ENCODE measurements around the gene PRKAG2. TPM values are rescaled to one million over a fixed set of nuclear protein-coding genes. Genes with fewer than 3 reads are reported as not detected.

The PRKAG2 gene
- total RNA-seq, 1 experiment from 2014 or later, result 9.4 TPM

GRCh38 chr7:151591866-151592265, 285.0 kb downstream of the PRKAG2 start:
- DNase-seq (ENCODE audit: low read depth), result no peak

DNA sequence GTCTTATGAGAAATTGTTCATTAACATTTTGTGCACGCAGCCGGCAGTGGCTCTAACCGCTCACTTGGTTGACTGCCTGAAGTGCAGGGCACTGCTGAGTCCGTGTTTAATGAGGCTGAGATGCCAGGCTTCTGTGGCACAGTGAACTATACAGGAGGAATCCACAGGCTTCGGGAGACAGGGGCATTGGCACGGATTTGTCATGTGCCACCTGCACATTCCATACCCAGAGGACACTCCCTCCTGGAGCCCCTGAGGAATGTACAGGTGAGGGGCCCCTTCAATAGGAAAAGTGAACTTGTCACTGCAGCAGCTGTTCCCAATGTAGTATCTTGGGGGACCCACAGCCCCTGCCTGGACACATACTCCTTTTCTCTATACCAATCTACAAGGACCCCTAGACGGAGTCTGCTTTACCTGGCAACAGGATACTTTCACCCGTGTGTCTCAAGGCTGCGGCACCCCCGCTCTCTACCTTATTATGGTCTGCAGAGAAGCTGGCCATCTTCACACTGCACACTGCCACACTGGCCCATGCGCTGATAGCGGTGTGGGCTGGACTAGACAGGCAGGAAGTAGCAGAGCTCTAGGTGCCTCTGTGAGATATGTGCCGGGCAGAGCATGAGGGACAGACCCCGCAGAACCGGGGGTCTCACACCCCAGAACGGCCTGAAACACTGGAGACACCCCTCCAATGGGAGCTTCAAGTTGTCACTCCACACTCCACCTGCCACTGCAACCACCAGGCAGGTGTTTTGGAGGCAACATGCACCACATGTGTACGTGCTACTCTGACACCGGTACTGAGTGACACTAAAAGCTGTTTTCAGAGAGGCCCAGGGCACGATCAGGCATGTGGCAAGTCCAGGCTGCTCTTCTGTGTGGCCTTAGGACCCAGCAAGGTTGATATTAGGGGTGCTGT, 285.8 kb downstream of the PRKAG2 start:
- no peak for DNase-seq (ENCODE audit: low read depth)

DNA sequence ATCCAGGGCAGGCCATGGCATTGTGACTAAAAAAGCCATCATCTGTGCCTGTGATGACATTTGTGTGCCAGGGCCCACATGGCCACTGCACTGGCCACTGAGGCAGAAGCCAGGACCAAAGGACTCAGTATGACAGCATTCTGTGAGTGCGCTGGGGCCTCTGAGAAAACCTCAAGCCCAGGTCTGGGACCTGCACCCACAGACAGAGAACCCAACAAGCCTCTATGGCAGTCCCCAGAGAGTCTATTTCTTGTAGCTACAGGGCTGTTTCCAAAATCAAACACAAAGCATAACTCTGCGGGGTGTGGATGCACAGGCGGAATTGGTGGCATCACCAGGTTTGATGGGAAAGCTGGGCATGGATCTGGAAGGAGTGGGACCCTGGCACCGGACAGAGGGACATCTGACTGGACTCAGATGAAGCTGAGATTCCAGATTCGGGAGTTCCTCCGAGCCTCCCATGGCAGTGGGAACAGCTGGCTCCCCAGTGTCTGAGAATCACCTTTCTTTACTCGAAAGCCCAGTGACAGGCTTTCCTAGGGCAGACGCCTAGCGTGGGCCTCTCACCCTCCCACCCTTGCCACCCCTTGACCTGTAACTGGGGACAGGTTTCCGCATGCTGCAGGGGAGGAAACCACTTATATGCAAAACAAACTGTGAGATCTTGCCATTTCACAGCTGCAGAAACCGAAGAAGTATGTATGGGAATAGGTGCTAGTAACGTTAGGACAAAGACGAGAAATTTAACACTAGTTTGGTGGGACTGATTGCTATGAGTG, 286.7 kb downstream of the PRKAG2 start:
- no peak for DNase-seq (ENCODE audit: low read depth)

DNA sequence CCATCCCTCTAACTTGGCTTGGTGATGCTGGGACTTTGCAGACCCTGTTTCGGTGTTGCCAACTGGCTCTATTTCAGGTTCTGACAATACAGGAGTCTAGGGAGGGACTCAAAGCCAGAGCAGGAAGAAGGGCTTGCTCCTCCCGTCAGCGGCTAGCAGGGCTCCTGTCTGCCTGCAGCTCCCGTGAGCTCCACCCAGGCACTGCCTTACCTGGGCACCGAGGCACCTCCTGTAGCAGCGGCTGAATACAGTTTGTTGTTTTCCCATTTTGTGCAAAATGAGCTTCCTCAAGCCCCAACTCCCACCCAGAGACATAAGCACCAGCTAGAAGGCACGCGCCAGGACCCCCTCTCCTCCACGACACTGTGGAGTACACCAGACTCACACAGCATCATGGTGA, 287.9 kb downstream of the PRKAG2 start:
- no peak for DNase-seq (ENCODE audit: low read depth)

- DNase-seq (ENCODE audit: low read depth), result no peak
Observed at GRCh38 chr7:151586531-151587260, 290.2 kb downstream of the PRKAG2 start.

DNA sequence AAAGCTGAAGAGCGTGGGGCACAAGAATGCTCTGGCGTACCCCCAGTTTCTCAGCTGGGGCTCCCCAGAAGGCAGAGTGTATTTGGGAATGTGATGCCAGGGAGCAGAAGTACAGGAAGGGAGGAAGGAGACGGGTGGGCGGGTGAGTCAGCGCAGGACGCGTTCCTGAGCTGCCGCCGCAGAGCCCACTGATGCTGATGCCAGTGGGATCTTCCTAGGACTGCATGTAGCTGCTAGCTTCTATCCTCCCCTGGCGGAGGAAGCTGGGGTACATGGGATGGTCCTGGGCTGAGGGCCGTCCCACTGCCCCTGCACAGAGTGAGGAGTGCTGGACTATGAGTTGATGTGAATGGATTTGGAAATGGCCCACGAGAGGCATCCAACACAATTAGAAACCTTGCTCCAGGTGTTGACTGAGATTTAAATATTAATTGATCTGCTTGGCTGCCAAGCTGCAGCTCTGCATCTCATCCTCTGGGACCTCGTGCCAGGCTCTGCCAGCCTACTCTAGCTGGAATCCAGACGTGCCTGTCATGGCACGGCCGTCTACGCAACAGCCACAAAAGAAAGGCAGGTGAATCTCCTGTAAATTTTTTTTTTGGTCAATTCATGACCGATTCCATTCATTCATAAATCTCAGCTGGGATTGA, 291.0 kb downstream of the PRKAG2 start:
- DNase-seq (ENCODE audit: low read depth), result no peak

DNA sequence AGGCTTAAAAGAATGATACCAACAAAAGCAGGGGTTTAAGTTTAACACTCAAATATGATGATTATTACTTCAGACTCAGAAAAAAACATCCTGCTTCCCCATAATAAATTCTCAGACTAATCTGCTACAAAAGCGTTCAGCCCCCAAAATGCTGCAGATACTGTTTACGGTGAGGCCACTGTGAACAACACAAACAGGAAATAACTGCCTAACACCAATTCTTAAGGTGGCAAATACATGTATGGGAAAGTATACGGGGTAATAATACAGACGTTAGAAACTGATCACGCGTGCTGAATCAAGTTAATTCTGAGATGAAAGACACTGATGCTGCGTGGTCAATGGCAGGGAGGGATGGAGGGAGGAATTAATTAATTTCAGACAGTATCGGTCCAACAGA, 295.2 kb downstream of the PRKAG2 start:
- no peak for DNase-seq (ENCODE audit: low read depth)

- DNase-seq (ENCODE audit: low read depth), result peak; percentile 26
Observed at GRCh38 chr7:151579644-151580043, 297.3 kb downstream of the PRKAG2 start.

DNA sequence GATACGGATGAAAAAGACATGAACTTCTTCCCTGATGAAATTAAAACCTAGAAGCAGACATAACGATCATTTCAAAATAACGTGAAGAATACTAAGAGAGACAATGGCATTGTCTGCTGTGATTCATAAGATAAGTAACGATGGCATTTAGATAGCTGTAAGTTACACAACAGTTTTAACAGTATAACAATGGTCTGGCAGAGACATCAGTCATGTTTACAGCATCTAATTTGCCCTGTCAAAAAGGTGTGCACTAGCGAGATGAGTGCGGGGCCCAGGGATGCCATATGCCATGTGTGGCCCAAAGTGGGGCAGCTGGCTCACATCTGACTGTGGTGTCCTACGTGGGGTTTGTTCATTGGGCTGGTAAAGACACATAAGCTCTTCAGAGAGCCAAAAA, 301.5 kb downstream of the PRKAG2 start:
- DNase-seq (ENCODE audit: low read depth), result no peak

DNA sequence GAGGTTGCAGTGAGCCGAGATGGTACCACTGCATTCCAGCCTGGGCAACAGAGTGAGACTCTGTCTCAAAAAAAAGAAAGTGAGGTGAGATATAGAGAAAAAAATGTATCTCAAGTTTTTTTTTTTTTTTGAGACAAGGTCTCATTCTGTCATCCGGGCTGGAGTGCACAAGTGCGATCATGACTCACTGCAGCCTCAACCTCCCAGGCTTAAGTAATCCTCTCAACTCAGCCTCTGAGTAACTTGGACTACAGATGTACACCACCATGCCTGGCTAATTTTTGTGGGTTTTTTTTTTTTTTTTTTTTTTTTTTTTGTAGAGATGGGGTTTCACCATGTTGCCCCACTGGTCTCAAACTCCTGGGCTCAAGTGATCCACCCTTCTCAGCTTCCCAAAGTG, 303.9 kb downstream of the PRKAG2 start:
- peak; percentile 88 for DNase-seq (ENCODE audit: low read depth)

GRCh38 chr7:151572136-151572535, 304.8 kb downstream of the PRKAG2 start:
- no peak for DNase-seq (ENCODE audit: low read depth)

DNA sequence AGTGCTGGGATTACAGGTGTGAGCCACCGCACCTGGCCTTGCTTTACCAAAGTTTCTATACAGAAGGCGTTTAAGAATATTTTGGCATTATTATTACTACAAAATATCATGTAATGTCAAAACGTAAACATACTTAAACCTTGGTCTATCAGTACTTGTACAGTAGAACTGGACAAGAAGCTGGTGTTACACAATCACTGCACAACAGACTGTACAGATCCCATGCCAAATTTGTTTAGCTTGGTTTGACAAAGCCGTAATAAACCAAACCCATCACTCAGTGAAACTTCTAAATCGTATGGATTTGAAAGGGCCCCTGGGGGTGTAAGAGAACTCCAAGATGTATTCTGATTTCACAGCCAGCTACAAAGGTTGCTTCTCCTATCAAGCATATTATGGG, 305.4 kb downstream of the PRKAG2 start:
- DNase-seq (ENCODE audit: low read depth), result no peak

DNA sequence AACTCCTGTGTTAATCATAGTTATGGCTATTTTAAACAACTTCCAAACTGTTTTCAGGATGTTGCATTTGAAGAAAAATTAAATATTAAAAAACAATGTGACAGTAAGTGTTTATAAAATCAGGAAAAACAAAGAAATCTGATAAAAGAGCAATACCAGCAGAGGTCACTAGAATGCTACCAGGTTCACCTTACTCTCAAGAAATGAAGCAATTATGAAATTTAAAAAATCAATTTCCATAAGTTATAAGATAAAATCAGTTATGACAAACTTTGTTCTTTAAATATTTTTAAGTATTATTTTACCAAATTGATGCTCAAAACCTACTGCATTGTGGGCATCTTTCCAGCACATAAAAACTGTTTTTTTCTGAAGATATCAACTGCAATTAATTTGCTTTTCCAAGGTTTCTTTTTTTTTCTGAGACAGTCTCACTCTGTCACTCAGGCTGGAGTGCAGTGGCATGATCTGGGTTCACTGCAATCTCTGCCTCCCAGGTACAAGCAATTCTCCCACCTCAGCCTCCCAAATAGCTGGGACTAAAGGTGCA, 306.5 kb downstream of the PRKAG2 start:
- DNase-seq (ENCODE audit: low read depth), result no peak

GRCh38 chr7:151568956-151569940, 307.7 kb downstream of the PRKAG2 start:
- no peak for DNase-seq (ENCODE audit: low read depth)

GRCh38 chr7:151566897-151567320, 310.0 kb downstream of the PRKAG2 start:
- DNase-seq (ENCODE audit: low read depth), result no peak

DNA sequence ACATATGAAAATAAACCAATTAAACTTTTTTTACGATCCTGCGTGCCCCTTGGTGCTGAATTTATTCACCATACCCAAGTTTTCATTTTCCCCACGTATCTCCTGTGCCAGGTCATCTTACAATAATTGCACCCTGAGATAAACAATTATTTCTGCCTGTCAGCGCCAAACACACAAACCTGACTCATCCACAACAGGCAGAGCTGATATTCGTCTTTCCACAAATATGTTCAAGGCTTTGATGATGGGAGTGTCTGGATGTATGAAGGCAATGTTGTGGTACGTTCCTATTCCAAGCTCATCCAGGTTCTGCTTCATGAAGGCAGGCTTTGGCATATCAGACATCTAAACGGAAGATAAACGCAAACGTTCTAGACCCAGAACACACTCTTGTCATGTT, 311.4 kb downstream of the PRKAG2 start:
- peak; percentile 52 for DNase-seq (ENCODE audit: low read depth)

DNA sequence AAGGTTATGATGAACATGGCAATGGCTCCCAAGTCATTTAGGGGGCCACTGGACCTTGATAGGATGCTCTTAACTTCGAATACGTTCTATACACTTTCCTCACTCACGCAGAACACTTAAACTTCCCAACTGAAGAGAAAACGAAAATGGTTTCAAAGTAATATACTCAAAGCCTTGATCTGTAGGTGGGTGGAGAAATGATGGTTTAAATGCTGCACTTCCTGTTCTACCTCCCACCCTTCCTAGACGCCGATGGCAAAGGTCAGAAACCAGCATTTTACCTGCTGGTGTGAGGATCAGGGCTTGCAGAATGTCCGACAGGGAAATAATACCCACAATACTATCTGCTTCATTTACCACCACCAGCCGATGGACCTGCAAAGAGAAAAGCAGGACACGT, 316.7 kb downstream of the PRKAG2 start:
- DNase-seq (ENCODE audit: low read depth), result no peak

DNA sequence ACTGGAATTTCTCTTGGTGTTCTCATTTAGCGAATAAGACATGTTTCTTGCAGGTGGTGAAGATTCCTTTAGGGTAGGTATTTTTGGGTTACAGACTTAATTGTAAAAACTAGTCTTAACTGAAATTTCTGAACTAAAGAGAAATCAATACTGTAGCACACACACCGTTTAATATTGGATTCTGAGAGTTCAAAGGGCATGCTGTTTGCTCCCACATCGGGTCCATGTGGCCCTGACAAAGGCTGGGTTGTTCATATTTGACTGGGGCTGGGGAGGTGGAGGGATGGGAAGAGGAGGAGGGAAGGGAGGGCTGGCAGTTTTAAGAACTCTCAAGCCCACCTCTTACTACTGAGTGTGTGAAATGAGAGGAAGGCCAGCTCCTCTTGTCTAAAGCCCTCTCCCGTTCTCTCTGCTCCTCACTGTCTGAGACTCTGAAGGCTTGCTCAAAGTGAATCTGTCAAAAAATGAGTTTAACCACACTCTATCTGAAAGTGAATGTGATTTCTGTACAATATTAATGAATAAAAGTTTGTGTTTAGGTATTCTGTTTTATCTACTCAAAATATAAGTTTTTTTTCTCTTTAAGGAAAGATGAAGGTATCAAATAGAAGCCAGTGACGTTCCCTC, 317.2 kb downstream of the PRKAG2 start:
- DNase-seq (ENCODE audit: low read depth), result no peak

DNA sequence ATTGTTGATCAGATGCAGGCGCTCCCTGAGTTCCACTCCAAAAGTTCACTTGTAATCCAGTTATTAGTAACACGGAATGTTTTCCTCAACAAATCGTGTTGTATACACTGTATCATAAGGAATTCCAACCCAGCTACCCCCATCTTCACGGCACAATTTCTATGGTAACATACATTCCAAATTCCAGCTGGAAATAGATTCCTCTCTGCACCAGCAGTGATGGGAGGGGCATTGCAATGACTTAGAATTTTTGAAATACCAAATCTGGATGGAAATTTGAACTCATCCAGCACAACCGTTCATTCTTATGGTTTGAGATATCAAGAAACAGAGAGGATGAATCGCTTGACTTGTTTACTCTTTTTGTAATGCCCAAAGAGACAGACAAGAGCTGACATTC, 318.3 kb downstream of the PRKAG2 start:
- DNase-seq (ENCODE audit: low read depth), result no peak

DNA sequence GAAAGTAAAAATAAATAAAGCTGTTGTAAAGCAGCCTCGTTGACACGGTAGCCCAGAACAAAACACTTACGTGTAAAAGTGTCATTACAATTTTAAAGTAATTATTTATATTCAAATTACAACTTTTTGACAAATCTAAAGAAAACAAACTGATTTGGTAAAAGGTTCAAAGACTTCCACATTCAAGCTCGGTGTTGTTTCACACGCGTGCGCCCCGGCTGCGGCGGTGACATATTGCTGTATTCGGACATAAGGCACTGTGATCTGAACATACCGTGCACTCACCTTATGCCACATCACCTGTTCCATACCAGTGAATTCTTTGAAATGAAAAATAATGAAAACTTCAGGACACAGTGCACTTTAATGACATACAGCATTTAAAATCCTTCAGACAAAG, 320.3 kb downstream of the PRKAG2 start:
- DNase-seq (ENCODE audit: low read depth), result no peak
